SK-N-MC (cell line): ENCODE results near the gene SPOCD1.

Source experiments
- DNase-seq: peaks from one replicate; pipeline ENCODE4 v3.0.0-alpha.2; 2011; ENCODE audit warnings: low read depth, low spot score
- H3K27ac ChIP-seq: fragments of 200-600 bp; sonication (generic); 2 replicates; pipeline ENCODE4 v1.5.1; 2016; ENCODE audit warnings: mixed run types
- H3K36me3 ChIP-seq: fragments of 200-600 bp; sonication (generic); 2 replicates; pipeline ENCODE4 v1.6.1; 2017; ENCODE audit warnings: antibody characterized with exemption, low read length, mixed read lengths; ENCODE audit not compliant: insufficient read depth
- H3K4me3 ChIP-seq: fragments of 200-600 bp; sonication (generic); 2 replicates; pipeline ENCODE4 v1.5.1; 2016
- H3K9ac ChIP-seq: fragments of 200-600 bp; sonication (generic); 2 replicates; pipeline ENCODE4 v1.8.0; 2017; ENCODE audit warnings: mixed run types, mixed read lengths; ENCODE audit not compliant: insufficient read length
- H3K9me3 ChIP-seq: fragments of 200-600 bp; sonication (generic); 2 replicates; pipeline ENCODE4 v1.6.1; 2017; ENCODE audit warnings: low read depth, mild to moderate bottlenecking, antibody characterized with exemption, low read length, moderate library complexity, mixed read lengths
- EZH2 ChIP-seq: fragments of 200-600 bp; sonication (generic); IDR thresholded peaks from one replicate; pipeline ENCODE4 v1.6.1; 2017; ENCODE audit warnings: antibody characterized with exemption
- FOXP2 ChIP-seq: optimal IDR thresholded peaks from 2 replicates; pipeline ENCODE3; 2011; ENCODE audit warnings: mild to moderate bottlenecking, moderate library complexity; ENCODE audit not compliant: insufficient read depth; ENCODE audit errors: extremely low read length, control extremely low read depth
- POLR2AphosphoS5 ChIP-seq: IDR thresholded peaks from 2 replicates; pipeline ENCODE4 v1.6.1; 2012; ENCODE audit warnings: mild to moderate bottlenecking, low read depth, low read length, borderline replicate concordance

The SPOCD1 gene

GRCh38 chr1:31815752-31816500, at the start of gene SPOCD1:
Gene SPOCD1 (minus strand): TSS chr1:31816022. CDS start chr1:31815333, 689 bp downstream.
- Histone ChIP-seq H3K9me3 (no peaks in the 10 kb centered on the region), H3K4me3 (no peak within 1 kb of the TSS), H3K9ac (no peak within 1 kb of the TSS), H3K36me3 (no peaks in the 10 kb centered on the region), H3K27ac (no peak within 1 kb of the TSS)
- DNase-seq, result no peak
- TF ChIP-seq EZH2 (no peak), FOXP2 (no peak), POLR2AphosphoS5 (no peak)

- Histone ChIP-seq H3K4me3 (no peak overlapping the region), H3K27ac (no peak overlapping the region)
- no peak for TF ChIP-seq POLR2AphosphoS5
- TF ChIP-seq FOXP2, result no peak
- no peak for TF ChIP-seq EZH2
These were observed 46.2 kb upstream of the SPOCD1 start for GRCh38 chr1:31862071-31862470.

GRCh38 chr1:31861346-31861745, 45.5 kb upstream of the SPOCD1 start:
- Histone ChIP-seq H3K27ac (no peak overlapping the region), H3K36me3 (no peaks in the 10 kb centered on the region), H3K9me3 (no peaks in the 10 kb centered on the region), H3K9ac (no peak overlapping the region), H3K4me3 (no peak overlapping the region)
- DNase-seq, result no peak
- TF ChIP-seq POLR2AphosphoS5 (no peak), FOXP2 (no peak), EZH2 (no peak)

More at GRCh38 chr1:31862071-31862470, 46.2 kb upstream of the SPOCD1 start:
- DNase-seq, result no peak
- Histone ChIP-seq H3K9me3 (no peaks in the 10 kb centered on the region), H3K9ac (no peak overlapping the region), H3K36me3 (no peaks in the 10 kb centered on the region)

GRCh38 chr1:31860581-31860980, 44.8 kb upstream of the SPOCD1 start:
- H3K9ac ChIP-seq, result no peak overlapping the region
- H3K4me3 ChIP-seq, result no peak overlapping the region
- H3K9me3 ChIP-seq, result no peaks in the 10 kb centered on the region
- no peak overlapping the region for H3K27ac ChIP-seq
- H3K36me3 ChIP-seq, result no peaks in the 10 kb centered on the region
- DNase-seq, result no peak
- no peak for TF ChIP-seq EZH2
- TF ChIP-seq POLR2AphosphoS5, result no peak
- TF ChIP-seq FOXP2, result no peak

- Histone ChIP-seq H3K27ac (no peak overlapping the region), H3K36me3 (no peaks in the 10 kb centered on the region), H3K9me3 (no peaks in the 10 kb centered on the region), H3K9ac (no peak overlapping the region), H3K4me3 (no peak overlapping the region)
- no peak for DNase-seq
- TF ChIP-seq POLR2AphosphoS5, result no peak
- TF ChIP-seq EZH2, result no peak
- no peak for TF ChIP-seq FOXP2
These were observed 43.9 kb upstream of the SPOCD1 start for GRCh38 chr1:31859719-31860118.

GRCh38 chr1:31859044-31859443, 43.2 kb upstream of the SPOCD1 start:
- no peak overlapping the region for H3K4me3 ChIP-seq
- no peaks in the 10 kb centered on the region for H3K36me3 ChIP-seq
- H3K9me3 ChIP-seq, result no peaks in the 10 kb centered on the region
- no peak for TF ChIP-seq FOXP2
- no peak for TF ChIP-seq EZH2
- no peak for TF ChIP-seq POLR2AphosphoS5
- no peak for DNase-seq
- H3K27ac ChIP-seq, result no peak overlapping the region
- H3K9ac ChIP-seq, result no peak overlapping the region

- H3K27ac ChIP-seq, result no peak overlapping the region
These were observed 42.0 kb upstream of the SPOCD1 start for GRCh38 chr1:31857863-31858262.

GRCh38 chr1:31856140-31856539, 40.3 kb upstream of the SPOCD1 start:
- TF ChIP-seq EZH2, result no peak
- TF ChIP-seq FOXP2, result no peak
- TF ChIP-seq POLR2AphosphoS5, result no peak
- no peak for DNase-seq
- H3K9ac ChIP-seq, result no peak overlapping the region
- H3K4me3 ChIP-seq, result no peak overlapping the region
- no peaks in the 10 kb centered on the region for H3K36me3 ChIP-seq
- no peaks in the 10 kb centered on the region for H3K9me3 ChIP-seq
- no peak overlapping the region for H3K27ac ChIP-seq

More at GRCh38 chr1:31857863-31858262, 42.0 kb upstream of the SPOCD1 start:
- Histone ChIP-seq H3K36me3 (no peaks in the 10 kb centered on the region), H3K4me3 (no peak overlapping the region), H3K9ac (no peak overlapping the region), H3K9me3 (no peaks in the 10 kb centered on the region)
- TF ChIP-seq POLR2AphosphoS5 (no peak), EZH2 (no peak), FOXP2 (no peak)
- DNase-seq, result no peak
